GM21526 (cell line): ENCODE measurements around the gene SLC25A27.
"Not testable (repeated sequence)": the region's sequence is repeated elsewhere in the genome, so short reads cannot be mapped to it uniquely, and the experiment has no call there.

Source experiments
- ATAC-seq: cut with Tn5 transposase; IDR thresholded peaks from one replicate; pipeline ENCODE4 v1.9.1; 2021; ENCODE audit warnings: moderate library complexity; ENCODE audit not compliant: unreplicated experiment, low FRiP score

Gene SLC25A27

GRCh38 chr6:46652603-46653438 lies at the start of gene SLC25A27, which contains the start of gene CYP39A1:
SLC25A27 (plus strand) TSS chr6:46652975; CDS start chr6:46653193, 218 bp downstream.
CYP39A1 (minus strand) TSS chr6:46652818; CDS start chr6:46652582, 236 bp downstream.
- ATAC-seq: peak; percentile 100

DNA sequence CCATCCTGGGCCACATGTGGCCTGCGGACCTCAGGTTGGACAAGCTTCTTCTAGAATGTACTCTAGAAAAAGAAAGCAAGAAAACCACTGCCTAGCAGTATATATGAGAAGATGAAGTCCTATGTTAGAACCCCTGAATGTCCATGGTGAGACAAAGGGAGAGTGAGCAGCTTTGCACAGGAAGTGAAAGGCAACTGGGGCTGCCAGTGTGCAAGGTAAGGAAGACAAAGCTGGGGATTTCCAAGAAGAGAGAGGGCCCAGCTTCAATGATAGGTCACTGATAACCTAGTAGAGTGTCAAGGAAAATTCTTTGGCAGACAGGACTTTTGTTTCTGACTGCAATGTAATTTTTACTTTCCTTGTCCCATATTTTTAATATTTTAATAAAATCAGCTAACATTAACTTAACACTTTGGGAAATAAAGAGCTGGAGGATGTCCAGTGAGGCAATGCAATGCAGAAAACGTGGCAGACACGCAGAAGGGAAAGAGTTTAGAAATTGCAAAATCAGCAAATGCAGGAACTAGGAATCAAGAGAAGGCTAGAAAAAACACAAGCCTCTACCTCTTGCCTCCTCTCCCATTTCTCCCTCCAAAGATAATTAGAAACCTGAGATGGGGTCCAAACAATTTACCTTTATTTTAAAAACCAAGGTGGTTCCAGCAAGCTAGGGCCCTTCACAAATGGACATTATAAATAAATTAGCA lies 47.5 kb upstream of the SLC25A27 start:
- peak; percentile 71 for ATAC-seq

DNA sequence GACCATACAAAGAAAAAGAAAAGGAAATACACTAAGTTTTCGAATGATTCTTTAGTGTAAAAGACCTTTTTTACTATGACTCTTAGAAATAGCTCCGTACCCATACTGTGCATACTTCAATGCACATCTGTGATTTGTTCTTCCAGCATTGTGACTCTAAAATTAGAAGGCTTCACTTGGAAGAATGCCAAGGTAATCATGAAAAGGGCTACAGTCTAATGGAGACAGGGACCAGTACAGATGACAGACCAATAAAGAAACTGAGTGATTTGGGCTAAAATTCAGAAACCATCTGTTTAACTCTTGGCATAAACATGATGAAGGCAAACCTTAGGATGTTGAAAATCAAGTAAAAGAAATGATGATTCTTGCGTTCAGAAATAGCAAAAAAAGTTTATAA lies 46.4 kb upstream of the SLC25A27 start:
- ATAC-seq: no peak

- no peak for ATAC-seq
These were observed 41.8 kb upstream of the SLC25A27 start for GRCh38 chr6:46610862-46611553.

- no peak for ATAC-seq
These were observed 40.1 kb upstream of the SLC25A27 start for GRCh38 chr6:46612645-46613044.

GRCh38 chr6:46618726-46619125 lies 34.0 kb upstream of the SLC25A27 start:
- no peak for ATAC-seq

GRCh38 chr6:46626228-46626909 lies 26.4 kb upstream of the SLC25A27 start:
- ATAC-seq: peak; percentile 76

GRCh38 chr6:46626976-46627375 lies 25.8 kb upstream of the SLC25A27 start:
- no peak for ATAC-seq

DNA sequence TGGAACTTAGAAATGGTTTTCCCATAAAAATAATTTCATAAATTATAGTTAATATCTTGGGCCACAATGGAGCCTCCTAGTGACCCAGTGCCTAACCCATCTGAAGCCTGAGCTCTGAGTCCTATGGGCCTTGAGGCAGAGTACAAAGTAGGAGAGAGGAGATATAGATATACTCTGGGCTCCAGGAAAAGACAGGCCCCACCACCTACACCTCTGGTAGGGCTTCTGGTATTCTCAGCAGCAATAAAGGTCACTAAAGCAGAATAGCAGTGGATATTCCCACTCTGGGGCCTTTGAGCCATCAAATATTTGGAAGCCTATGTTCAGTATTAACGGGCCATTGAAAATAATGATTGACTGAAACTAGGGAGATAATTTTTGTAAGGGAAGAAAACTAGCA lies 24.3 kb upstream of the SLC25A27 start:
- ATAC-seq: no peak

DNA sequence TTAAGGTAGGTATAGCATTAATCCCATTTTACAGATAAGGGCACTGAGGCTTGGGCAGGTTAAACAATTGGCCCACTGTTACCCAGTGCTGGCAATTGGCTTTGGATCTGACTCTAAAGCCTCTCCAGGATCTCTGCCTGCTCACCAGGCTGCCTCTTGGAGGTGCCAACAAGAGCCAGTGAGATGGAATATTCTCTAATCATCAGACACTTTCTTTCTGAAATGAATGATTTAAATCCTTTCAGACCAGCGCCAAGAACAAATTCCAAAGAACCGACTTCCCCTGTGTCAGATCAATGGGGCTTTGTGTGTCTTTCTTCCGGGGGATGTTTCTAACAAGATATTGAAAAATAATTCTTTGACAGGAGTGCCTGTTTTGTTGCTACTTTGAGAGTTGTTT lies 23.8 kb upstream of the SLC25A27 start:
- ATAC-seq: no peak

GRCh38 chr6:46629691-46630090 lies 23.1 kb upstream of the SLC25A27 start:
- no peak for ATAC-seq

GRCh38 chr6:46632053-46632452 lies 20.7 kb upstream of the SLC25A27 start:
- no peak for ATAC-seq

DNA sequence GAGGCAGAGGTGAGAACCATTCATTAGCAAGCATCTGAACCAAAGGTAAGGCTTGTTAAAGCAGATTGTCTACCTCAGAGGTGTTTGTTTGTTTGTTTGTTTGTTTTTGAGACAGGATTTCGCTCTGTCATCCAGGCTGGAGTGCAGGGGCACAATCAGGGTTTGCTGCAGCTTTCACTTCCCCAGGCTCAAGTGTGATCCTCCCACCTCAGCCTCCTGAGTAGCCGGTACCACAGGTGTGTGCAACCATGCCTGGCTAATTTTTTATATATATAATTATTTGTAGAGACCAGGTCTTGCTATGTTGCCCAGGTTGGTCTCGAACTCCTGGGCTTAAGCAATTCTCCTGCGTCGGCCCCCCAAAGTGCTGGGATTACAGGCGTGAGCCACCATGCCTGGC lies 17.3 kb upstream of the SLC25A27 start:
- ATAC-seq: no peak

DNA sequence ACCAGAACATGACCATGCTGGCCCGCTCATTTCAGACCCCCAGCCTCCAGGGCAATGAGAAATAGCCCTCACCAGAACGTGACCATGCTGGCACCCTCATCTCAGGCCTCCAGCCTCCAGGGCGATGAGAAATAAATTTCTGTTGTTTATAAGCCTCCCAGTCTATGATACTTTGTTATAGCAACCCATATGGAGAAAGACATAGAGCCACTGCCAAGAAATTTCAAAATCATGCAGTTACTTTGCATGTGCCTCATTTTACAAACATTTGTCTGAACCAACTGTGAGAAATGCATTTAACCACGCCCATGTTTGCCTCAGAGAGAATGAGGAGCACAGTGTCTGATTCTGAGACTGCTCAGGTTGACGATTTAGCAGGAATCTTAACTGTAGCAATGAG lies 15.6 kb upstream of the SLC25A27 start:
- no peak for ATAC-seq

- ATAC-seq: no peak
These were observed 14.8 kb upstream of the SLC25A27 start for GRCh38 chr6:46637933-46638332.

- ATAC-seq: no peak
These were observed 14.1 kb upstream of the SLC25A27 start for GRCh38 chr6:46638650-46639049.

- no peak for ATAC-seq
These were observed 9.6 kb upstream of the SLC25A27 start for GRCh38 chr6:46642928-46643751.

- ATAC-seq: no peak
These were observed 7.5 kb upstream of the SLC25A27 start for GRCh38 chr6:46645265-46645664.

- ATAC-seq: not testable (repeated sequence)
These were observed 4.7 kb upstream of the SLC25A27 start for GRCh38 chr6:46648108-46648507.
